ENCODE results near the gene ZCCHC8. TPM values are rescaled to one million over a fixed set of nuclear protein-coding genes. Genes with fewer than 3 reads are reported as not detected.

The ZCCHC8 gene
- polyA plus RNA-seq, 1 donor from 2014 or later = 38.3 TPM

DNA sequence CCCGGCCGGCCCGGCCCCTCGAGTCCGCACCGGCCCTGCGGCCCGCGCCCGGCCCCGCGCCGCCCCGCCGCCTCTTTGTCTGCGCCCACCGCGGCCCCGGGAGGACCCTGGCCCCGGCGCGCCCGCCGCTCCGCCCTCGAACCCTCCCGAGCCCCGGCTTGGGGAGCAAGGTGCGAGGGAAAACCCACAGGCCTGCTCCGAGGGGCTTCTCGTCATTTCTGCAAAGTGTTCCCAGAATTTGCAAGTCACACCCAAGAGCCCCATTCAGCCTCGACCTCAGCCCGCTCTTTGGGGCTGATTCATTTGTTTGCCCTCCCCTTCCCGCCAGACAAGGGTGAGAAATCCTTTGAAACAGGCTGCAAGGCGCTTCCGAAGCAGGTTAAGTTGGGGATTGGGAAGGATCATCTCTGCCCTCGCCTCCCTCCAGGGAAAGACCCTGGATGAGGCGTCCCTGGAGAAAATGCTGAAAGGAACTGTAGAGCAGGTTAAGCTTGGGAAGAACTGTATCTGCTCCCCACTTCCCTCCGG is 77.9 kb downstream of the ZCCHC8 start:
- H3K27ac ChIP-seq (ENCODE audit: low read length) = peak overlapping the region; percentile 86
- H3K36me3 ChIP-seq (ENCODE audit: insufficient read depth, low read length) = no peaks in the 10 kb centered on the region
- peak overlapping the region; percentile 75 for H2AFZ ChIP-seq (ENCODE audit: low read depth, low read length)
- peak overlapping the region; percentile 75 for H3K4me3 ChIP-seq (ENCODE audit: low read length)
- TF ChIP-seq, protein P1, sequence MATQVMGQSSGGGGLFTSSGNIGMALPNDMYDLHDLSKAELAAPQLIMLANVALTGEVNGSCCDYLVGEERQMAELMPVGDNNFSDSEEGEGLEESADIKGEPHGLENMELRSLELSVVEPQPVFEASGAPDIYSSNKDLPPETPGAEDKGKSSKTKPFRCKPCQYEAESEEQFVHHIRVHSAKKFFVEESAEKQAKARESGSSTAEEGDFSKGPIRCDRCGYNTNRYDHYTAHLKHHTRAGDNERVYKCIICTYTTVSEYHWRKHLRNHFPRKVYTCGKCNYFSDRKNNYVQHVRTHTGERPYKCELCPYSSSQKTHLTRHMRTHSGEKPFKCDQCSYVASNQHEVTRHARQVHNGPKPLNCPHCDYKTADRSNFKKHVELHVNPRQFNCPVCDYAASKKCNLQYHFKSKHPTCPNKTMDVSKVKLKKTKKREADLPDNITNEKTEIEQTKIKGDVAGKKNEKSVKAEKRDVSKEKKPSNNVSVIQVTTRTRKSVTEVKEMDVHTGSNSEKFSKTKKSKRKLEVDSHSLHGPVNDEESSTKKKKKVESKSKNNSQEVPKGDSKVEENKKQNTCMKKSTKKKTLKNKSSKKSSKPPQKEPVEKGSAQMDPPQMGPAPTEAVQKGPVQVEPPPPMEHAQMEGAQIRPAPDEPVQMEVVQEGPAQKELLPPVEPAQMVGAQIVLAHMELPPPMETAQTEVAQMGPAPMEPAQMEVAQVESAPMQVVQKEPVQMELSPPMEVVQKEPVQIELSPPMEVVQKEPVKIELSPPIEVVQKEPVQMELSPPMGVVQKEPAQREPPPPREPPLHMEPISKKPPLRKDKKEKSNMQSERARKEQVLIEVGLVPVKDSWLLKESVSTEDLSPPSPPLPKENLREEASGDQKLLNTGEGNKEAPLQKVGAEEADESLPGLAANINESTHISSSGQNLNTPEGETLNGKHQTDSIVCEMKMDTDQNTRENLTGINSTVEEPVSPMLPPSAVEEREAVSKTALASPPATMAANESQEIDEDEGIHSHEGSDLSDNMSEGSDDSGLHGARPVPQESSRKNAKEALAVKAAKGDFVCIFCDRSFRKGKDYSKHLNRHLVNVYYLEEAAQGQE (IDR thresholded peaks at IDR 0.05; ENCODE audit: borderline replicate concordance) = peak; percentile 70
- TF ChIP-seq RAD21 (conservative IDR thresholded peaks at IDR 0.05) = no peak
- TF ChIP-seq, protein P2, sequence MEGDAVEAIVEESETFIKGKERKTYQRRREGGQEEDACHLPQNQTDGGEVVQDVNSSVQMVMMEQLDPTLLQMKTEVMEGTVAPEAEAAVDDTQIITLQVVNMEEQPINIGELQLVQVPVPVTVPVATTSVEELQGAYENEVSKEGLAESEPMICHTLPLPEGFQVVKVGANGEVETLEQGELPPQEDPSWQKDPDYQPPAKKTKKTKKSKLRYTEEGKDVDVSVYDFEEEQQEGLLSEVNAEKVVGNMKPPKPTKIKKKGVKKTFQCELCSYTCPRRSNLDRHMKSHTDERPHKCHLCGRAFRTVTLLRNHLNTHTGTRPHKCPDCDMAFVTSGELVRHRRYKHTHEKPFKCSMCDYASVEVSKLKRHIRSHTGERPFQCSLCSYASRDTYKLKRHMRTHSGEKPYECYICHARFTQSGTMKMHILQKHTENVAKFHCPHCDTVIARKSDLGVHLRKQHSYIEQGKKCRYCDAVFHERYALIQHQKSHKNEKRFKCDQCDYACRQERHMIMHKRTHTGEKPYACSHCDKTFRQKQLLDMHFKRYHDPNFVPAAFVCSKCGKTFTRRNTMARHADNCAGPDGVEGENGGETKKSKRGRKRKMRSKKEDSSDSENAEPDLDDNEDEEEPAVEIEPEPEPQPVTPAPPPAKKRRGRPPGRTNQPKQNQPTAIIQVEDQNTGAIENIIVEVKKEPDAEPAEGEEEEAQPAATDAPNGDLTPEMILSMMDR (IDR thresholded peaks at IDR 0.05; ENCODE audit: poor library complexity, severe bottlenecking) = no peak
- peak; percentile 13 for TF ChIP-seq POLR2AphosphoS5 (IDR thresholded peaks at IDR 0.05)
- no peak for TF ChIP-seq MXI1 (conservative IDR thresholded peaks at IDR 0.05; ENCODE audit: poor library complexity, severe bottlenecking)
- H3K9me3 ChIP-seq (ENCODE audit: low read length) = no peaks in the 10 kb centered on the region
- H3K79me2 ChIP-seq (replicated peaks; ENCODE audit: insufficient read depth, low read length) = peaks cover 40% of the 10 kb centered on the region
- no peaks in the 10 kb centered on the region for H4K20me1 ChIP-seq (ENCODE audit: insufficient read depth)
- peaks cover 5% of the 10 kb centered on the region for H3F3A ChIP-seq (ENCODE audit: insufficient read depth, low read length, poor library complexity, severe bottlenecking)
- no peaks in the 10 kb centered on the region for H3K27me3 ChIP-seq (ENCODE audit: insufficient read depth, low read depth, low read length)
- no peaks in the 10 kb centered on the region for H3K9me2 ChIP-seq (ENCODE audit: insufficient read depth, low read length)
- peak overlapping the region; percentile 85 for H3K9ac ChIP-seq (ENCODE audit: low read length)
- peak overlapping the region; percentile 90 for H3K4me2 ChIP-seq (ENCODE audit: low read length)

DNA sequence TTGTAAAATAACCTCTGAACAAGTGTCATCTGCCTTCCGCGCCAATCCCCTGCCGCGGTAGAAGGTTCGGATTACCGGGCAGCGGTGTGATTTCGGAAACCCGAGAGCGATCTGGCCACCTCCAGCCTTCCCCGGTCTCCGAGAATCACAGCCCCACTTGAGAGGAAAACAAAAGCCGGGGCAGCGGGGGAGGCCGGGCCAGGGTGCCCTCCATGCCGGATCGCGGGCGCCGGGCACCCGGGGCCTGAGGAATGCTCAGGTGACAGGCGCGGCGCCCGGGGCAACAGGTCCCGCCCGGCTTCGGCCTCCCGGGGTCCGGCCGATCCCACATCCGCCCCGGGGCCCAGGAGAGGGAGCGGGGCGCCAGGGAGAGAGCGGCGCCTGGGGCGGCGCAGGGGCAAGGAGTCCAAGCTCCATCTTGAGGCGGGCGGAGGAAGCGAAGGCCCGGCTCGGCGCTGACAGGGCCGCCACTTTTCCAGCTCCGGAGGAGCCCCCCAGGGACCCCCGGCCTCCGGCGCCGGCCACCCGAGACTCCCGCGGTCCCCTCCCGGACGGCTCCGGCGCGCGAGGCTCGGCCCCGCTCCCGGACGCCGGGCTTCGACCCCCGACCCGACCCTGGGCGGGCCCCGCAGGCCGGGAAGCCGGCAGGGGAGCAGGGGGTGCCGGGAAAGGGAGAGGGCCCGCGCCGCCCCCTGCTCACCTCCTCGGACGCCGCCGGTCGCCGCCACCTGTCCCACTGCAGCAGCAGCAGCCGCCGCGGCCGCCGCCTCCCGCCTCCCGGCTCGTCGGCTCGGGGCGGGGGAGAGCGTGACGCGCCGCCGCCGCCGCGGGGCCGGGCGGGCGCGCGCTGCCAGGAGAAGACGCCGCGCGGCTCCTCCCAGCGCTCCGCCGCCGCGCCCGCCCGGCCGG is 78.7 kb downstream of the ZCCHC8 start, which contains the start of gene CLIP1:
CLIP1 (minus strand) TSS at position 849 of the 909 bp plus-strand sequence. CDS start 42,217 bp downstream, outside the sequence.
- TF ChIP-seq, protein P2 (IDR thresholded peaks at IDR 0.05; ENCODE audit: poor library complexity, severe bottlenecking) = peak; percentile 65
- TF ChIP-seq MXI1 (conservative IDR thresholded peaks at IDR 0.05; ENCODE audit: poor library complexity, severe bottlenecking) (no peak), EP300 (conservative IDR thresholded peaks at IDR 0.05; ENCODE audit: poor library complexity, severe bottlenecking) (no peak), EZH2 (IDR thresholded peaks at IDR 0.05; ENCODE audit: borderline replicate concordance, insufficient read depth, low read length, poor library complexity, severe bottlenecking) (no peak), TAF1 (IDR thresholded peaks at IDR 0.05; ENCODE audit: low read depth) (peak; percentile 46), POLR2AphosphoS5 (IDR thresholded peaks at IDR 0.05) (peak; percentile 46), RAD21 (conservative IDR thresholded peaks at IDR 0.05) (peak; percentile 35), SMC3 (conservative IDR thresholded peaks at IDR 0.05; ENCODE audit: poor library complexity) (no peak)
- TF ChIP-seq, protein P1 (IDR thresholded peaks at IDR 0.05; ENCODE audit: borderline replicate concordance) = peak; percentile 17
- Histone ChIP-seq H3K36me3 (ENCODE audit: insufficient read depth, low read length) (no peaks in the 10 kb centered on the region), H3K27ac (ENCODE audit: low read length) (peak within 1 kb of the TSS; percentile 86), H4K20me1 (ENCODE audit: insufficient read depth) (no peaks in the 10 kb centered on the region), H3K27me3 (ENCODE audit: insufficient read depth, low read depth, low read length) (no peaks in the 10 kb centered on the region), H2AFZ (ENCODE audit: low read depth, low read length) (peak within 1 kb of the TSS; percentile 75), H3K9me2 (ENCODE audit: insufficient read depth, low read length) (no peaks in the 10 kb centered on the region), H3K4me3 (ENCODE audit: low read length) (peak within 1 kb of the TSS; percentile 89), H3K79me2 (replicated peaks; ENCODE audit: insufficient read depth, low read length) (peaks cover 42% of the 10 kb centered on the region), H3K9me3 (ENCODE audit: low read length) (no peaks in the 10 kb centered on the region), H3K9ac (ENCODE audit: low read length) (peak within 1 kb of the TSS; percentile 92), H3F3A (ENCODE audit: insufficient read depth, low read length, poor library complexity, severe bottlenecking) (peaks cover 5% of the 10 kb centered on the region), H3K4me2 (ENCODE audit: low read length) (peak within 1 kb of the TSS; percentile 90)
